GM12878 (cell line): ENCODE results near the gene SEMA5B. TPM values are rescaled to one million over a fixed set of nuclear protein-coding genes. Genes with fewer than 3 reads are reported as not detected.

ENCODE experiments used
- ATAC-seq: fragments of 200-7000 bp; cut with Tn5 transposase; 3 replicates; pipeline ENCODE4 v1.9.1; 2020; ENCODE audit warnings: mild to moderate bottlenecking, moderate library complexity
- BruUV-seq: library from RNA; stranded (reverse); fragments of 400-500 nt; replicated peaks from 2 replicates; lab custom pipeline; 2021; lab: Mats Ljungman, UMichigan
- CTCF ChIA-PET: fragments of 300-600 bp; sonication (Branson Sonifier 250); formaldehyde crosslinking; extraction: SDS; loops from one replicate; lab custom pipeline; 2021; ENCODE audit warnings: inconsistent platforms; lab: Yijun Ruan, JAX
- POLR2A ChIA-PET: fragments of 350-600 bp; formaldehyde crosslinking; extraction: SDS; loops from one replicate; lab custom pipeline; 2021; ENCODE audit warnings: inconsistent platforms; lab: Charles Lee
- RAD21 ChIA-PET: fragments of 300-600 bp; sonication (Branson Sonifier 250); formaldehyde crosslinking; loops from one replicate; lab custom pipeline; 2023; ENCODE audit warnings: antibody characterized with exemption; ENCODE audit not compliant: unreplicated experiment; lab: Charles Lee
- SMC1A ChIA-PET: fragments of 300-600 bp; sonication (Branson Sonifier 250); formaldehyde crosslinking; loops from one replicate; lab custom pipeline; 2023; ENCODE audit not compliant: unreplicated experiment, uncharacterized antibody; lab: Charles Lee
- DNase-seq: peaks from one replicate; pipeline ENCODE4 v3.0.0-alpha.2; 2011; ENCODE audit warnings: low read depth, low spot score
- FAIRE-seq: peaks from 3 replicates; lab custom pipeline; 2011; peaks lifted over from hg19 to GRCh38; lab: Jason Lieb, UNC
- H2AFZ ChIP-seq: 2 replicates; pipeline ENCODE4 v1.6.0; 2011; ENCODE audit warnings: low read depth, low read length, control low read depth; ENCODE audit not compliant: control insufficient read depth
- H3K27ac ChIP-seq: 2 replicates; pipeline ENCODE4 v1.5.1; 2011; ENCODE audit warnings: control low read depth; ENCODE audit not compliant: control insufficient read depth, insufficient read depth
- H3K27me3 ChIP-seq, 2 experiments: replicated peaks in 1 of 2; 2 replicates each; pipeline versions ENCODE4 v1.6.0 to v1.6.1; 2011; ENCODE audit warnings: low read length in 1 of 2; ENCODE audit not compliant: control insufficient read depth in 2 of 2, insufficient read depth in 2 of 2
- H3K36me3 ChIP-seq, 2 experiments: 2 replicates each; pipeline ENCODE4 v1.5.1; 2011; ENCODE audit warnings: low read length in 1 of 2; ENCODE audit not compliant: control insufficient read depth in 2 of 2, insufficient read depth in 2 of 2
- H3K4me1 ChIP-seq: 2 replicates; pipeline ENCODE4 v1.6.1; 2011; ENCODE audit warnings: mild to moderate bottlenecking, low read length, moderate library complexity, mixed read lengths; ENCODE audit not compliant: control insufficient read depth, insufficient read depth
- H3K4me2 ChIP-seq: 2 replicates; pipeline ENCODE4 v1.6.0; 2011; ENCODE audit warnings: control low read depth; ENCODE audit not compliant: control insufficient read depth, insufficient read depth
- H3K4me3 ChIP-seq: fragments of 200-600 bp; sonication (generic); 2 replicates; pipeline ENCODE4 v1.5.1; 2016
- H3K79me2 ChIP-seq: 2 replicates; pipeline ENCODE4 v1.6.0; 2011; ENCODE audit warnings: low read length; ENCODE audit not compliant: control insufficient read depth, insufficient read depth
- H3K9ac ChIP-seq: 2 replicates; pipeline ENCODE4 v1.8.0; 2011; ENCODE audit warnings: low read length, control low read depth, mixed read lengths; ENCODE audit not compliant: control insufficient read depth, insufficient read depth
- H3K9me3 ChIP-seq: replicated peaks from 3 replicates; pipeline ENCODE4 v1.5.1; 2011; ENCODE audit warnings: mild to moderate bottlenecking, low read length; ENCODE audit not compliant: control insufficient read depth, insufficient read depth
- H4K20me1 ChIP-seq: 2 replicates; pipeline ENCODE4 v1.6.0; 2011; ENCODE audit not compliant: control insufficient read depth, insufficient read depth
- BRCA1 ChIP-seq: IDR thresholded peaks from 2 replicates; pipeline ENCODE4 v1.6.1; 2011; ENCODE audit warnings: low read depth, low read length, improper control_type of control experiment
- LARP7 ChIP-seq: fragments of 450-650 bp; IDR thresholded peaks from 2 replicates; pipeline ENCODE4 v1.6.1; 2017; ENCODE audit warnings: mild to moderate bottlenecking
- MEF2A ChIP-seq: IDR thresholded peaks from 2 replicates; pipeline ENCODE4 v1.6.1; 2011; ENCODE audit warnings: low read depth, mild to moderate bottlenecking, low read length, moderate library complexity; ENCODE audit not compliant: insufficient read depth
- MTA3 ChIP-seq: IDR thresholded peaks from 2 replicates; pipeline ENCODE4 v1.6.1; 2012; ENCODE audit warnings: low read length, inconsistent platforms, borderline replicate concordance
- POLR2A ChIP-seq: IDR thresholded peaks from 2 replicates; pipeline ENCODE4 v1.6.1; 2011; ENCODE audit warnings: low read depth, mild to moderate bottlenecking, low read length
- RFX5 ChIP-seq: IDR thresholded peaks from 2 replicates; pipeline ENCODE4 v1.6.1; 2011; ENCODE audit warnings: low read depth, low read length, improper control_type of control experiment
- SMAD5 ChIP-seq: IDR thresholded peaks from 2 replicates; pipeline ENCODE4 v1.6.1; 2016; ENCODE audit warnings: antibody characterized with exemption, low read depth
- WGBS: methylation state at CpG from one replicate; pipeline ENCODE4 v1.1.6; 2016; ENCODE audit warnings: low lambda C conversion rate; ENCODE audit not compliant: insufficient replicate concordance, insufficient coverage; ENCODE audit errors: missing lambda C conversion rate; 5-methylcytosine and 5-hydroxymethylcytosine counted together
- in situ Hi-C: fragments of 300-500 bp; cut with MboI; formaldehyde crosslinking; loops from 9 replicates; pipeline ENCODE4 v1.14.3; 2018; ENCODE audit warnings: mixed read lengths
- intact Hi-C: fragments of 100-400 bp; cut with micrococcal nuclease; formaldehyde crosslinking; loops from one replicate; pipeline ENCODE4 v1.14.2; 2022; ENCODE audit not compliant: unreplicated experiment
- polyA plus RNA-seq, 11 experiments: library from polyadenylated mRNA; depleted of rRNA in 4 of 11; unstranded in 6 of 11; stranded (reverse) in 5 of 11; fragments of >200 nt; fragmentation: Nextera tagmentation in 4 of 11; fragmentation: Illumina TruSeq in 1 of 11; extraction: Ambion mirVana in 4 of 11; extraction: Trizol in 1 of 11; gene quantifications; 1 replicate in 1 of 11; 2 replicates in 10 of 11; pipeline versions ENCODE4 v1.2.1 to v1.2.3, GENCODE V29; 2011 to 2016; ENCODE audit warnings: inconsistent platforms in 2 of 11, missing spikeins in 2 of 11, low read depth in 1 of 11
- total RNA-seq, 4 experiments: library from RNA; depleted of rRNA in 3 of 4; stranded (reverse); fragments of >200 nt in 3 of 4; fragmentation: Illumina TruSeq in 1 of 4; extraction: Trizol in 1 of 4; gene quantifications; 2 replicates each; pipeline versions ENCODE4 v1.2.1 to v1.2.3, GENCODE V29; 2013 to 2021
- TF ChIP-seq, protein P1 (sequence below): fragments of 450-650 bp; IDR thresholded peaks from 2 replicates; pipeline ENCODE4 v1.6.1; 2017; ENCODE audit warnings: mild to moderate bottlenecking, low read depth, inconsistent platforms; ENCODE audit not compliant: poor library complexity, severe bottlenecking
- TF ChIP-seq, protein P2 (sequence below): fragments of 450-650 bp; IDR thresholded peaks from 2 replicates; pipeline ENCODE4 v1.6.1; 2017; ENCODE audit warnings: borderline replicate concordance
- TF ChIP-seq, protein P3 (sequence below): fragments of 450-650 bp; IDR thresholded peaks from 2 replicates; pipeline ENCODE4 v1.6.1; 2017; ENCODE audit warnings: low read depth, mild to moderate bottlenecking, moderate library complexity

SEMA5B gene
- total and polyA plus RNA-seq, 10 of the 15 experiments (the other 5 are each of a cell fraction or from before 2014, with no cell fraction given) = 0.05 TPM; not detected in 9

DNA sequence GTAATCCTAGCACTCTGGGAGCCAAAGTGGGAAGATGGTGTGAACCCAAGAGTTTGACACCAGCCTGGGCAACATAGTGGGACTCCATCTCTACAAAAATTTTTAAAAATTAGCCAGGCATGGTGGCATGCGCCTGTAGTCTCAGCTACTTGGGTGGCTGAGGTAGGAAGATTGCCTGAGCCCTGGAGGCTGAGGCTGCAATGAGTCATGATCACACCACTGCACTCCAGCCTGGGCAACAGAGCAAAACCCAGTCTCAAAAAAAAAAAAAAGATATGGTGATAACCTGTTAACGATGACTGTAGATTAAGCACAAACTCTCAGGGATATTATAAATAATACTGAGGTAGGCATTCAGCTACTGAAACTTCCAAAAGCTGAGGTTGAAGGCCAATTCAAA, 125.2 kb downstream of the SEMA5B start (continued):
- TF ChIP-seq, protein P1, sequence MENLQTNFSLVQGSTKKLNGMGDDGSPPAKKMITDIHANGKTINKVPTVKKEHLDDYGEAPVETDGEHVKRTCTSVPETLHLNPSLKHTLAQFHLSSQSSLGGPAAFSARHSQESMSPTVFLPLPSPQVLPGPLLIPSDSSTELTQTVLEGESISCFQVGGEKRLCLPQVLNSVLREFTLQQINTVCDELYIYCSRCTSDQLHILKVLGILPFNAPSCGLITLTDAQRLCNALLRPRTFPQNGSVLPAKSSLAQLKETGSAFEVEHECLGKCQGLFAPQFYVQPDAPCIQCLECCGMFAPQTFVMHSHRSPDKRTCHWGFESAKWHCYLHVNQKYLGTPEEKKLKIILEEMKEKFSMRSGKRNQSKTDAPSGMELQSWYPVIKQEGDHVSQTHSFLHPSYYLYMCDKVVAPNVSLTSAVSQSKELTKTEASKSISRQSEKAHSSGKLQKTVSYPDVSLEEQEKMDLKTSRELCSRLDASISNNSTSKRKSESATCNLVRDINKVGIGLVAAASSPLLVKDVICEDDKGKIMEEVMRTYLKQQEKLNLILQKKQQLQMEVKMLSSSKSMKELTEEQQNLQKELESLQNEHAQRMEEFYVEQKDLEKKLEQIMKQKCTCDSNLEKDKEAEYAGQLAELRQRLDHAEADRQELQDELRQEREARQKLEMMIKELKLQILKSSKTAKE = no peak
- TF ChIP-seq LARP7 (no peak), POLR2A (no peak)

DNA sequence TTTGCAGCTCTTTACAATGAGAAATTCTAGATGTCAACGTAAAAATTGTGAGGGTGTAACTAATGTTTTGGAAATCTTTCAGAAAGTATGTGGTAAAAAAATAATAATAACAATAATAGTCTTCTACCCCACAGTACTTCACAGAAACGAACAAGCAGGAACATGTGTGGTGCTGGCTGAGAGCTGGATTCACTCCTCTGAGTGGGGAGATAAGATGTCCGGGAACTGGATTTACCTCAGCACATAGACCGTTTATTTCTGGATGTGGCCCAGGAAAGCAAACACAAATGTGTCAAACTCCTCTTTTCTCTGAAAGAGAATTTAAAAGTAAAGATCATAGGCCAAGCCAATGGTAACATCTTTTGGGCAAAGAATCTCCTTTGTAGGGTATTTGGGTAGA, 129.3 kb downstream of the SEMA5B start:
- H3K4me1 ChIP-seq = peaks cover 9% of the 10 kb centered on the region; the same call in 1 of the 2 replicates
- no peak for FAIRE-seq
- H3K9ac ChIP-seq = no peak overlapping the region
- POLR2A ChIA-PET = no interaction called here
- H3K4me3 ChIP-seq = no peak overlapping the region
- 49% methylated on average over 4 of the region's 4 CpGs for WGBS
- RAD21 ChIA-PET = no interaction called here
- BruUV-seq = no TSS peak
- no peaks in the 10 kb centered on the region for H3K9me3 ChIP-seq
- SMC1A ChIA-PET = no interaction called here
- TF ChIP-seq, protein P2, sequence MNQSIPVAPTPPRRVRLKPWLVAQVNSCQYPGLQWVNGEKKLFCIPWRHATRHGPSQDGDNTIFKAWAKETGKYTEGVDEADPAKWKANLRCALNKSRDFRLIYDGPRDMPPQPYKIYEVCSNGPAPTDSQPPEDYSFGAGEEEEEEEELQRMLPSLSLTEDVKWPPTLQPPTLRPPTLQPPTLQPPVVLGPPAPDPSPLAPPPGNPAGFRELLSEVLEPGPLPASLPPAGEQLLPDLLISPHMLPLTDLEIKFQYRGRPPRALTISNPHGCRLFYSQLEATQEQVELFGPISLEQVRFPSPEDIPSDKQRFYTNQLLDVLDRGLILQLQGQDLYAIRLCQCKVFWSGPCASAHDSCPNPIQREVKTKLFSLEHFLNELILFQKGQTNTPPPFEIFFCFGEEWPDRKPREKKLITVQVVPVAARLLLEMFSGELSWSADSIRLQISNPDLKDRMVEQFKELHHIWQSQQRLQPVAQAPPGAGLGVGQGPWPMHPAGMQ = no peak
- TF ChIP-seq RFX5 (no peak), BRCA1 (no peak), MEF2A (no peak), SMAD5 (no peak), MTA3 (no peak)
- TF ChIP-seq, protein P3, sequence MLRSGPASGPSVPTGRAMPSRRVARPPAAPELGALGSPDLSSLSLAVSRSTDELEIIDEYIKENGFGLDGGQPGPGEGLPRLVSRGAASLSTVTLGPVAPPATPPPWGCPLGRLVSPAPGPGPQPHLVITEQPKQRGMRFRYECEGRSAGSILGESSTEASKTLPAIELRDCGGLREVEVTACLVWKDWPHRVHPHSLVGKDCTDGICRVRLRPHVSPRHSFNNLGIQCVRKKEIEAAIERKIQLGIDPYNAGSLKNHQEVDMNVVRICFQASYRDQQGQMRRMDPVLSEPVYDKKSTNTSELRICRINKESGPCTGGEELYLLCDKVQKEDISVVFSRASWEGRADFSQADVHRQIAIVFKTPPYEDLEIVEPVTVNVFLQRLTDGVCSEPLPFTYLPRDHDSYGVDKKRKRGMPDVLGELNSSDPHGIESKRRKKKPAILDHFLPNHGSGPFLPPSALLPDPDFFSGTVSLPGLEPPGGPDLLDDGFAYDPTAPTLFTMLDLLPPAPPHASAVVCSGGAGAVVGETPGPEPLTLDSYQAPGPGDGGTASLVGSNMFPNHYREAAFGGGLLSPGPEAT = no peak
- no peaks in the 10 kb centered on the region for H3K79me2 ChIP-seq
- H4K20me1 ChIP-seq = no peaks in the 10 kb centered on the region
- CTCF ChIA-PET = interaction anchor here (0.7 to 1.1 kb wide), 2 partner anchors 50 to 143 kb away, joined by 3 read pairs; no protein-coding TSS in a partner anchor
- ATAC-seq = no peak
- no peak overlapping the region for H3K27ac ChIP-seq
- intact Hi-C loops = no loop called here
- DNase-seq = no peak
- H2AFZ ChIP-seq = no peak overlapping the region
- no peaks in the 10 kb centered on the region for H3K36me3 ChIP-seq
- in situ Hi-C loops = no loop called here
- no peaks in the 10 kb centered on the region; a peak in 1 of 4 replicates for H3K27me3 ChIP-seq
- H3K4me2 ChIP-seq = no peak overlapping the region
